ENCODE measurements around the gene POPDC2.

Gene POPDC2

DNA sequence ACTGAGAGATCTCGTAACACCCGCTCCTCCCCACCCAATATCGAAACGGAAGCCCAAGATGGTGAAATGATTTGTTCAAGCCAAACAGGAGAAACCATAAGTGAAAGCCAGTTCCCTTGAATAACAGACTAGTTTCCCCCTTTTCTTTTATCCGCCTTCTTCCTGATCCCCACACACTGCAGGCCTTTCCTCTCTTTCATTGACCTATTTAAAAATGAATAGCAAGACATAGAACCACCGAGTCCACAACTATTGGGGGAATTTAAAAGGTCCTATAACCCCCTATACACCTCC, 17.2 kb upstream of the POPDC2 start:
- peak overlapping the region; percentile 65 for H3K4me3 ChIP-seq (ENCODE audit: control insufficient read depth, low read depth, low read length)
- TF ChIP-seq, protein P1, sequence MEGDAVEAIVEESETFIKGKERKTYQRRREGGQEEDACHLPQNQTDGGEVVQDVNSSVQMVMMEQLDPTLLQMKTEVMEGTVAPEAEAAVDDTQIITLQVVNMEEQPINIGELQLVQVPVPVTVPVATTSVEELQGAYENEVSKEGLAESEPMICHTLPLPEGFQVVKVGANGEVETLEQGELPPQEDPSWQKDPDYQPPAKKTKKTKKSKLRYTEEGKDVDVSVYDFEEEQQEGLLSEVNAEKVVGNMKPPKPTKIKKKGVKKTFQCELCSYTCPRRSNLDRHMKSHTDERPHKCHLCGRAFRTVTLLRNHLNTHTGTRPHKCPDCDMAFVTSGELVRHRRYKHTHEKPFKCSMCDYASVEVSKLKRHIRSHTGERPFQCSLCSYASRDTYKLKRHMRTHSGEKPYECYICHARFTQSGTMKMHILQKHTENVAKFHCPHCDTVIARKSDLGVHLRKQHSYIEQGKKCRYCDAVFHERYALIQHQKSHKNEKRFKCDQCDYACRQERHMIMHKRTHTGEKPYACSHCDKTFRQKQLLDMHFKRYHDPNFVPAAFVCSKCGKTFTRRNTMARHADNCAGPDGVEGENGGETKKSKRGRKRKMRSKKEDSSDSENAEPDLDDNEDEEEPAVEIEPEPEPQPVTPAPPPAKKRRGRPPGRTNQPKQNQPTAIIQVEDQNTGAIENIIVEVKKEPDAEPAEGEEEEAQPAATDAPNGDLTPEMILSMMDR (conservative IDR thresholded peaks at IDR 0.05; ENCODE audit: control insufficient read depth, insufficient read depth, low read depth, low read length) = no peak
- DNase-seq (ENCODE audit: low read depth) = no peak

DNA sequence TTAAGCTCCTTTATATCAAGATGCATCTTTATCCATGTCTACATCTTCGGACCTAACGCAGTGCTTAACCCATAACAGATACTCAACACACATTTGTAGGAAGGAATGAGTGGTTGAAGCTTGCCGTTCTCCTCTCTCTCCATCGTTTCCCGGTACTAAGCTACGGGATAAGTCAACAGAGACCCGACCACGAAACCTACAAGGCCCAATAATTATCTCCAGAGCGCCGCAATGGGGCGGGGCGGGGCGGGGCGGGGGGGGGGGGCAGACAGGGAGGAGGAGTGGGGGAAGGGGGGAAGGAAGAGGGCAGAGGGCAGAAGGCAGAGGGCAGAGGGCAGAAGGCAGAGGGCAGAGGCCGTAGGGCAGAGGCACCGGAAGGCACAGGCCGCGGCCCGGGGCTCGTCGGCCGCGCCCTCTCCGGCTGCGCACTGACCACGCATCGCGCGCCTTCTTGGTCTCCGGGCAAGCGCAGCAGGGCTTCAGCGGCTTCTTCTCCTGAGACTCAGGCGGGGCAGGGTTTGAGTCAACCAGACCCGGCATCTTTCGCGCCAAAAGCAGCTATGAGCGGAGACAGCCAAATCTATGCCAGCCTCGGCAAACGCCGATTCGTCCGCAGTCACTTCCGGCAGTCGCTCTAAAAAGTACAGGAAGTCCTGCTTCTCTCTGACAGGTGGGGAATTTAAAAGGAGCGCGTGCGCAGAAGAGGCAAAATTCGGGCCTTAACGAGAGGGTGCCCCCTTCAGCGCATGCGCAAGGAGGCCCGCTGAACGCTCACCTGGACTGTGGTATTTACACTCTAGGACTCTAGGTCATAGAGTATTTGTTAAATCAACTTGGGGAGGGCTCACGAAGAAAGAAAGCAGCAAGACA, 16.6 kb upstream of the POPDC2 start, which contains the start of gene COX17:
Gene COX17, minus strand, starts transcription at position 636 of the 870 bp plus-strand sequence. Its CDS starts 96 bp downstream, at position 540.
- DNase-seq (ENCODE audit: low read depth) = peak; percentile 93
- H3K4me3 ChIP-seq (ENCODE audit: control insufficient read depth, low read depth, low read length) = peak within 1 kb of the TSS; percentile 65
- TF ChIP-seq, protein P1 (conservative IDR thresholded peaks at IDR 0.05; ENCODE audit: control insufficient read depth, insufficient read depth, low read depth, low read length) = no peak

DNA sequence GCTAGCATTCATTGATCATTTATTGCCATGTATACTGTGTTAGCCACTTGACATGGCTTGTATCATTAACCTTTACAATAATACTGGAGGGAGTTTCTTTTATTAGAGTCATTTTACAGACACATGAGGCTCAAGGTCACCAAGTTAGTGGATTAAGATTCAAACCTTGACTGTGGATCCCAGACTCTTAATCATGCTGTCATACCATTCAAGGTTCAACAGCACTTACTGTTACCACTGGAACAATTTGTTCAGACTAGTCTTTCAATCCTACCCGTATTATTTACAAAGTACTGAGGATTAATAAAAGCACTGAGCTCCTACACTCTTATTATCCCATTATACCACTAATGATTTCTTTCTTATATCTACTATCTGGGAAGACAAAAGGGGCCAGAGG, 15.6 kb upstream of the POPDC2 start:
- TF ChIP-seq, protein P1 (conservative IDR thresholded peaks at IDR 0.05; ENCODE audit: control insufficient read depth, insufficient read depth, low read depth, low read length) = no peak
- H3K4me3 ChIP-seq (ENCODE audit: control insufficient read depth, low read depth, low read length) = peak overlapping the region; percentile 65
- DNase-seq (ENCODE audit: low read depth) = peak; percentile 11

DNA sequence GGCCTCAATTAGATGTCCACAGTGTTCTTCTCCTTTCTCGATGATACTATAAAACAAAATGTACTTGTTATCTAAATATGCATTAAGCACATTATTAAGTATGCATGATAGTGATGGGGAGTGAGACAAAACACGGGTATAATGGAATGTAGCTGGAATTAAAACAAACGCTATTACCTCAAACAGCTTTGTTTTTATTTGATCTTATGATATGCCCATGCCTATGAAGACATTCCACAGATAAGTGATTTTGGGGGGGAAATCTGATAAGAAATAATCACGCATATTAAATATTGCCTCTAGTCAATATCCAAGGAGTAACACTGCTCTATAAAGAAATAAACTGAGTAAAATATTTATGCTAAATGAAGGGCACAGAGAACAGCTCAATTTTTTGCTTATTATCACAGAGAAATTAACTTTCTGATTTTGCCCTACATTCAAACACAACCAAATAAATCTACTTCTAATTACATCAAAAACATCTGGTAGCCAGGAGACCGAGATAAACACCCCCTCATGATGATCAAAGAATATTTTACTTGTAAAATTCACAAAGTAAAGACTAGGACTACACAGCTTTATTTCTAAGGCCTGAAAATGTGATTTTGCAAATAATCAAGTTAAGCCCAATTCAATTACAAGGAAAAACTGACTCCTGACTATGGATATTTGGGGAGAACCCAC, 14.9 kb upstream of the POPDC2 start:
- H3K4me3 ChIP-seq (ENCODE audit: control insufficient read depth, low read depth, low read length) = no peak overlapping the region
- no peak for DNase-seq (ENCODE audit: low read depth)
- TF ChIP-seq, protein P1 (conservative IDR thresholded peaks at IDR 0.05; ENCODE audit: control insufficient read depth, insufficient read depth, low read depth, low read length) = no peak

DNA sequence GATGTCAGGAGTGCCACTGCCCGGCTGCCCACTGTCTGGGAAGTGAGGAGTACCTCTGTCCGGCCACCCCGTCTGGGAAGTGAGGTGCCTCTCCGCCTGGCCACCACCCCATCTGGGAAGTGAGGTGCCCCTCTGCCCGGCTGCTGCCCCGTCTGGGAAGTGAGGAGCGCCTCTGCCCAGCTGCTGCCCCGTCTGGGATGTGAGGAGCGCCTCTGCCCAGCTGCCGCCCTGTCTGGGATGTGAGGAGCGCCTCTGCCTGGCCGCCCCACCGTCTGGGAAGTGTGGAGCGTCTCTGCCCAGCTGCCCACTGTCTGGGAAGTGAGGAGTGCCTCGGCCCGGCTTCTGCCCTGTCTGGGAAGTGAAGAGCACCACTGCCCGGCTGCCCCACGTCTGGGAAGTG, 13.5 kb upstream of the POPDC2 start:
- H3K4me3 ChIP-seq (ENCODE audit: control insufficient read depth, low read depth, low read length) = no peak overlapping the region
- no peak for DNase-seq (ENCODE audit: low read depth)
- TF ChIP-seq, protein P1 (conservative IDR thresholded peaks at IDR 0.05; ENCODE audit: control insufficient read depth, insufficient read depth, low read depth, low read length) = no peak

DNA sequence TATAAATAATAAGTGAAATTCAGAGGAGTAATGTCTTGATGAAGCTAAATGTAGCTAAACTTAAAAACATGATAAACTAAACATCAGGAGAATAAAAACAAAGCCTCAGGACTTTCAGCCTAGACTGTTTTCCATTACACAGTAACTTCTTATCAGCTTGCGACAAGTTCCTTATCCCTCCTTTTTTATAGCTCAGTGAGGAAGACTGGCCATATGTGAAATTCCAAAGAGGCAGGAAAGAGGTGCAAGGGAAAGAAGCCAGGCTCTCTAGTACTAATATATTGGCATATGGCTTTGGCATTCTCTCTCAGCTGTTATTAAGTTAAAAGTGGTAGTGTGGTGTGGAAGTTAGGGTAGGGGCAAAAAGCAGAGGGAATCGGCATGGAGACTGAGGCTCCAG, 12.4 kb upstream of the POPDC2 start:
- TF ChIP-seq, protein P1 (conservative IDR thresholded peaks at IDR 0.05; ENCODE audit: control insufficient read depth, insufficient read depth, low read depth, low read length) = no peak
- H3K4me3 ChIP-seq (ENCODE audit: control insufficient read depth, low read depth, low read length) = no peak overlapping the region
- no peak for DNase-seq (ENCODE audit: low read depth)
